ENCODE measurements around the gene GPR18.

GRCh38 chr13:99265162-99265800 is 7.1 kb upstream of the GPR18 start:
- TF ChIP-seq CTCF (IDR thresholded peaks at IDR 0.05 in 4 of 5, conservative IDR thresholded peaks at IDR 0.05 in 1 of 5): no peak
- no peak for TF ChIP-seq POLR2A (IDR thresholded peaks at IDR 0.05)

Measured in gastrocnemius medialis (tissue), 4 donors.